Small intestine (tissue), 16 donors: ENCODE data around the gene PNPLA8. TPM values are rescaled to one million over a fixed set of nuclear protein-coding genes. Genes with fewer than 3 reads are reported as not detected.
A peak's percentile ranks its signal among the peaks of the same experiment; 100 is the strongest.

ENCODE experiments used
- DNase-seq, 2 donors: peaks; one replicate each; pipeline versions ENCODE4 v3.0.0 to v3.0.0-alpha.2; 2013
- FAIRE-seq: peaks from 2 replicates; lab custom pipeline; 2012; peaks lifted over from hg19 to GRCh38; lab: Jason Lieb, UNC
- H3K27ac ChIP-seq, 3 donors: one replicate each; pipeline ENCODE4 v1.5.1; 2013; ENCODE audit warnings: low read length in 2 of 3, mild to moderate bottlenecking in 2 of 3, control low read depth in 1 of 3, inconsistent platforms in 1 of 3, low read depth in 1 of 3, moderate library complexity in 1 of 3
- H3K27me3 ChIP-seq, 3 donors: one replicate each; pipeline ENCODE4 v1.6.1; 2013; ENCODE audit warnings: low read length in 3 of 3, inconsistent platforms in 1 of 3; ENCODE audit not compliant: control insufficient read depth in 3 of 3, insufficient read depth in 3 of 3
- H3K36me3 ChIP-seq, 3 donors: one replicate each; pipeline ENCODE4 v1.6.1; 2013; ENCODE audit warnings: low read length in 3 of 3, inconsistent platforms in 1 of 3, low read depth in 1 of 3, mild to moderate bottlenecking in 1 of 3, moderate library complexity in 1 of 3; ENCODE audit not compliant: control insufficient read depth in 3 of 3, insufficient read depth in 2 of 3
- H3K4me1 ChIP-seq, 3 donors: one replicate each; pipeline ENCODE4 v1.6.1; 2013; ENCODE audit warnings: low read length in 2 of 3, inconsistent platforms in 1 of 3, low read depth in 1 of 3, mild to moderate bottlenecking in 1 of 3, moderate library complexity in 1 of 3; ENCODE audit not compliant: control insufficient read depth in 3 of 3, insufficient read depth in 2 of 3
- H3K4me3 ChIP-seq, 3 donors: one replicate each; pipeline ENCODE4 v1.5.1; 2013; ENCODE audit warnings: low read length in 3 of 3, control low read depth in 1 of 3, inconsistent platforms in 1 of 3, low read depth in 1 of 3, mild to moderate bottlenecking in 1 of 3, moderate library complexity in 1 of 3
- H3K9me3 ChIP-seq, 2 donors: one replicate each; pipeline ENCODE4 v1.6.1; 2013; ENCODE audit warnings: low read depth in 1 of 2, low read length in 1 of 2; ENCODE audit not compliant: control insufficient read depth in 2 of 2, insufficient read depth in 1 of 2
- WGBS, 3 donors: extraction: QIAGEN DNeasy Blood & Tissue Kit; methylation state at CpG; one replicate each; pipeline ENCODE4 v1.1.7; 2013; 5-methylcytosine and 5-hydroxymethylcytosine counted together
- long read RNA-seq, 10 donors: transcript quantifications; one replicate each; lab custom pipeline, GENCODE V29; 2026
- polyA plus RNA-seq, 4 donors: library from polyadenylated mRNA; stranded (reverse) in 3 of 4; unstranded in 1 of 4; fragments of 200-250 nt in 3 of 4; fragments of 120-200 nt in 1 of 4; gene quantifications; one replicate each; pipeline versions ENCODE4 v1.2.1 to v1.2.3, GENCODE V29; 2013
- donor health status: healthy with polysubstance abuse.
- donor health status: control.
- donor health status: control.
- donor health status: Bipolar disorder and iron deficiency.
- donor health status: healthy.

Gene PNPLA8, protein sequence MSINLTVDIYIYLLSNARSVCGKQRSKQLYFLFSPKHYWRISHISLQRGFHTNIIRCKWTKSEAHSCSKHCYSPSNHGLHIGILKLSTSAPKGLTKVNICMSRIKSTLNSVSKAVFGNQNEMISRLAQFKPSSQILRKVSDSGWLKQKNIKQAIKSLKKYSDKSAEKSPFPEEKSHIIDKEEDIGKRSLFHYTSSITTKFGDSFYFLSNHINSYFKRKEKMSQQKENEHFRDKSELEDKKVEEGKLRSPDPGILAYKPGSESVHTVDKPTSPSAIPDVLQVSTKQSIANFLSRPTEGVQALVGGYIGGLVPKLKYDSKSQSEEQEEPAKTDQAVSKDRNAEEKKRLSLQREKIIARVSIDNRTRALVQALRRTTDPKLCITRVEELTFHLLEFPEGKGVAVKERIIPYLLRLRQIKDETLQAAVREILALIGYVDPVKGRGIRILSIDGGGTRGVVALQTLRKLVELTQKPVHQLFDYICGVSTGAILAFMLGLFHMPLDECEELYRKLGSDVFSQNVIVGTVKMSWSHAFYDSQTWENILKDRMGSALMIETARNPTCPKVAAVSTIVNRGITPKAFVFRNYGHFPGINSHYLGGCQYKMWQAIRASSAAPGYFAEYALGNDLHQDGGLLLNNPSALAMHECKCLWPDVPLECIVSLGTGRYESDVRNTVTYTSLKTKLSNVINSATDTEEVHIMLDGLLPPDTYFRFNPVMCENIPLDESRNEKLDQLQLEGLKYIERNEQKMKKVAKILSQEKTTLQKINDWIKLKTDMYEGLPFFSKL
- 10 to 100 TPM in 2 of 4 donors, 1 to 10 TPM in 2; 8.3 to 21.2 (median 10.4) TPM for polyA plus RNA-seq
- long read RNA-seq, donor 1, transcript PNPLA8-201 (11 exons, 3,490 nt), result major isoform, 5 of 33 reads
- long read RNA-seq, donor 1, partial matches to known transcripts, result 24 of 33 reads
- long read RNA-seq, donor 1, other reads (novel, unspliced or antisense), result 0 of 33 reads
- long read RNA-seq, donor 2, partial matches to known transcripts, result 0 of 4 reads
- long read RNA-seq, donor 2, other reads (novel, unspliced or antisense), result 0 of 4 reads
- long read RNA-seq, donor 3, partial matches to known transcripts, result 0 of 2 reads
- long read RNA-seq, donor 3, other reads (novel, unspliced or antisense), result 0 of 2 reads
- long read RNA-seq, donor 4, result 0 reads
- long read RNA-seq, donor 5, result 0 reads
- long read RNA-seq, donor 6, partial matches to known transcripts, result 10 of 12 reads
- long read RNA-seq, donor 6, other reads (novel, unspliced or antisense), result 0 of 12 reads
- long read RNA-seq, donor 7, transcript PNPLA8-206 (10 exons, 3,462 nt), result major isoform, 6 of 26 reads
- long read RNA-seq, donor 7, partial matches to known transcripts, result 18 of 26 reads
- long read RNA-seq, donor 7, other reads (novel, unspliced or antisense), result 0 of 26 reads
- long read RNA-seq, donor 8, result 0 reads
- long read RNA-seq, donor 9, result 0 reads
- long read RNA-seq, donor 10, partial matches to known transcripts, result 8 of 11 reads
- long read RNA-seq, donor 10, other reads (novel, unspliced or antisense), result 0 of 11 reads

- Histone ChIP-seq H3K9me3 (no peaks in the 10 kb centered on the region), H3K4me3 (peak within 1 kb of the TSS; percentile 47 to 88 (median 86)), H3K36me3 (no peaks in the 10 kb centered on the region), H3K27me3 (no peaks in the 10 kb centered on the region), H3K4me1 (peaks cover 4 to 21% (median 7%) of the 10 kb centered on the region in 3 donors), H3K27ac (peak within 1 kb of the TSS; percentile 95 to 100 (median 97))
- peak; percentile 100 for DNase-seq
- WGBS, 3 donors, result 0 to 1% (median 0%) methylated on average over 61 to 64 of the region's 64 CpGs
- FAIRE-seq, result peak; percentile 51
These were observed at the start of gene PNPLA8 for GRCh38 chr7:108525985-108526767. TSS of gene PNPLA8 (minus strand) at chr7:108526135. CDS start at chr7:108515491, 10,644 bp downstream.

GRCh38 chr7:108575156-108575555 is 49.2 kb upstream of the PNPLA8 start:
- Histone ChIP-seq H3K9me3 (peaks cover 0 to 13% of the 10 kb centered on the region in 2 donors), H3K4me1 (peaks cover 0 to 4% (median 0%) of the 10 kb centered on the region in 3 donors), H3K4me3 (no peak overlapping the region), H3K27ac (no peak overlapping the region), H3K27me3 (no peaks in the 10 kb centered on the region), H3K36me3 (peaks cover 4 to 16% (median 8%) of the 10 kb centered on the region in 3 donors)
- DNase-seq (no peak), FAIRE-seq (no peak)
- 96 to 98% (median 96%) methylated on average over 2 of the region's 2 CpGs for WGBS, 3 donors

DNA sequence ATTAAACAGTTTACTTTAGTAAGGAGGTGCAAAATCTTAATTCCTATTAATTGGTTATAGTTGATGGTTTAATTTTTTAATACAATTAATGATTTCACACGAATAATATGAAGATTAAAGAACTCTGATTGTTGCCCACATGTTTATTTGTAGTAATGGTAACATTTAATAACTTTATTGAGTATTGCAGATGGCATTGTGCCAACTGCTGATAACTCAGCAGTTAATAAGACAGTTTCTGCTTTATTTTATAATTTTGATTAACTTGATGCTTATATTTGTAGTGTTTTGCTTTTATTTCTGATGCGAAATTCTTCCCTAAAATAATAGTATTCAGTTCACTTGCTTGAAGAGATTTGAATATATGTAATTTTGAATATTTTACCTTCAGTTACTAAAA is 46.5 kb upstream of the PNPLA8 start:
- Histone ChIP-seq H3K4me3 (no peak overlapping the region), H3K9me3 (no peaks in the 10 kb centered on the region), H3K4me1 (peaks cover 0 to 4% (median 3%) of the 10 kb centered on the region in 3 donors), H3K27me3 (no peaks in the 10 kb centered on the region), H3K27ac (no peak overlapping the region), H3K36me3 (peaks cover 0 to 6% (median 2%) of the 10 kb centered on the region in 3 donors)
- FAIRE-seq (no peak), DNase-seq (no peak)
- 58 to 80% (median 60%) methylated on average over 2 of the region's 2 CpGs for WGBS, 3 donors

DNA sequence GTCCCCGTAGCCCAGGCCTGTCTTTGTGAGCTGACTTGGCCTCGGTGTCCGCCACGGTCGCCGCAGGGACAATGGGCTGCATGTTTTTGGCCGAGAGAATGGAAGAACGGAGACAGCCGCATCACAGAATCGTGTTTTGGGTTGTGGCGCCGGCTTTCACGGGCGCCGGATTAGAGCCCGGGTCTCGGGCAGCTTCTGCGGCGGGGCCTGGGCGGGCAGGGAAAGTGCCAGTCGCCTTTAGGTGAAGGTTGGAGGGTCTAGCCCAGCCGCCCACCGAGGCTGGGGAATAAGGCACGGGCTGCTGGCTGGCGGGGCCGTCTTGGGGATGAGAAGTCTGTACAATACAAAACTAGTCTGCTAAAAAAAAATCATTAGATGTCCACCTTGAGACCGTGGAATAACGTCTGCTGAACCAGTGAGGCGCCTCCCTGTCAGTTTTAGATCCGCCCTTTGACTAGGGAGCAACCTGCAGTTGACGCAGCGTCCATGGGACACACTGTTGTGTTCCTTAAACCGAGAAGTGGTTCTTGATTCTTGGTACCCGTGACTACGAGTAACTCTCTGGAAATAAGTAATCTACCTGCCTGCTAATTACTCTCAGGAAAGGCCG is 44.3 kb upstream of the PNPLA8 start:
- 0% methylated on average over 32 to 36 of the region's 36 CpGs for WGBS, 3 donors
- H3K36me3 ChIP-seq, result peaks cover 0 to 4% (median 3%) of the 10 kb centered on the region in 3 donors
- H3K4me3 ChIP-seq, result peak overlapping the region; percentile 76 to 93 (median 91)
- peaks cover 0 to 4% (median 3%) of the 10 kb centered on the region in 3 donors for H3K4me1 ChIP-seq
- FAIRE-seq (no peak), DNase-seq (peak; percentile 76 to 81)
- H3K9me3 ChIP-seq, result no peaks in the 10 kb centered on the region
- H3K27ac ChIP-seq, result peak overlapping the region; percentile 87 to 99 (median 98)
- H3K27me3 ChIP-seq, result no peaks in the 10 kb centered on the region

GRCh38 chr7:108569381-108570145 is 43.6 kb upstream of the PNPLA8 start, which contains the start of the genes DNAJB9 and THAP5:
TSS of gene DNAJB9 (plus strand) at chr7:108569874. CDS start at chr7:108571727, 1,853 bp downstream.
TSS of gene THAP5 (minus strand) at chr7:108569706. CDS start at chr7:108569569, 137 bp downstream.
- DNase-seq (peak; percentile 99 to 100), FAIRE-seq (no peak)
- H3K4me1 ChIP-seq, result peaks cover 0 to 4% (median 3%) of the 10 kb centered on the region in 3 donors
- H3K4me3 ChIP-seq, result peak within 1 kb of the TSS; percentile 76 to 93 (median 91)
- 0 to 1% (median 0%) methylated on average over 63 to 65 of the region's 65 CpGs for WGBS, 3 donors
- H3K9me3 ChIP-seq, result no peaks in the 10 kb centered on the region
- no peaks in the 10 kb centered on the region for H3K27me3 ChIP-seq
- H3K27ac ChIP-seq, result peak within 1 kb of the TSS; percentile 96 to 100 (median 98)
- peaks cover 0 to 3% (median 0%) of the 10 kb centered on the region in 3 donors for H3K36me3 ChIP-seq

DNA sequence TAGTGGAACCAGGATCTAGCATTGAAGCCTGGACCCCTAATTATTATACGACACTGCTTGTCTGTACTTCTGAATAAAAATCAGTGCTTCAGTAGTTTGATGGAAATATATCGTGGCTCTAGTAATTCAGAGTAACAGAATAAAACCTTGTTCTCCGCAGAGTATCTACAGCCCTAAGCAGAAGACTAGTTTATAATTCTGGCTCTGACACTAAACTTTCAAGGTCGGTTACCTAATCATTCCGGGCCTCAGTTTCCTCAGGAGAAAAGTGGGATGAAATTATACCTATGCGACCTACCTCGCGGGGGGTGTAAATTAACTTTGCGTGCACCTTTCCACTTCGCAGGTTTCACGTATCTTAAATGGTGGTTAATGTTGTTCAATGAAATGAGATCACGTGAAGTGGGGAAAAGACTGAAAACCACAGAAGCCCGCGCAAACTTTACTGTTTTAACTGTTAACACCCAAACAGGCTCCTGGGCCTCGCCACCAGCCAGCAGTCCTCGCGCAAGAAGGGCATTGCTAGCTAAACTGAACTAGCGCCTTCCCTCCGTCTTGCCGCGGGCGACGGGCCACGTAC is 43.0 kb upstream of the PNPLA8 start:
- H3K27ac ChIP-seq, result peak overlapping the region; percentile 96 to 100 (median 97)
- DNase-seq, result no peak
- peaks cover 0 to 4% (median 3%) of the 10 kb centered on the region in 3 donors for H3K4me1 ChIP-seq
- H3K9me3 ChIP-seq, result no peaks in the 10 kb centered on the region
- no peak for FAIRE-seq
- H3K27me3 ChIP-seq, result no peaks in the 10 kb centered on the region
- H3K4me3 ChIP-seq, result peak overlapping the region; percentile 76 to 91 (median 90)
- H3K36me3 ChIP-seq, result peaks cover 0 to 3% (median 0%) of the 10 kb centered on the region in 3 donors
- WGBS, 3 donors, result 8% methylated on average over 21 to 24 of the region's 24 CpGs
